RKO (cell line): ENCODE measurements around the gene RDH14.

Source experiments
- DNase-seq: peaks from one replicate; pipeline ENCODE4 v3.0.0-alpha.2; 2016; ENCODE audit warnings: low spot score

Gene RDH14

GRCh38 chr2:18560797-18561085 is 288 bp upstream of the RDH14 start:
- no peak for DNase-seq

- peak; percentile 16 for DNase-seq
Observed at GRCh38 chr2:18559531-18560030, 872 bp downstream of the RDH14 start.

- no peak for DNase-seq
Observed at GRCh38 chr2:18558458-18558857, 2.0 kb downstream of the RDH14 start.

- DNase-seq: no peak
Observed at GRCh38 chr2:18557121-18557520, 3.3 kb downstream of the RDH14 start.

- DNase-seq: no peak
Observed at GRCh38 chr2:18552351-18553077, 7.9 kb downstream of the RDH14 start.

DNA sequence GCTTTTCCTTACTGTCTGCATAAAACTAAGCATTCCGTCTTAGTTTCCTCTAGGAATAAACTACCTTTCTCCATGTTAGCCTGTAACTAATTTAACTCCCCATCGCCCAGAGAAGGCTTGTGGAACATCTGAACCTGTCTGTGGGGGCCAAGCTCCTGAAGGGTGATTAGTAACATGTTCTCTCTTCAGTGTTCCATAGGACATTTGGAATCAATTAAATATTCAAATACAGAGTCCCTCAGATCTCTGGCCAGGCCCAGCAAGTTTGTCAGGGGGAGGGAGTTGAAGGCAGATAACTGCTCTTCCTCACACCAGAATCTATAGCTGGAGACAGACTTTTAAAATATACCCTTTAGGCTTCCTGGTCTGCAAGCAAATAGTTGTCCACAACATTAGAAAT is 8.8 kb downstream of the RDH14 start:
- no peak for DNase-seq

- DNase-seq: no peak
Observed at GRCh38 chr2:18551169-18551568, 9.3 kb downstream of the RDH14 start.

- no peak for DNase-seq
Observed at GRCh38 chr2:18550433-18550832, 10.0 kb downstream of the RDH14 start.

- no peak for DNase-seq
Observed at GRCh38 chr2:18549083-18549482, 11.4 kb downstream of the RDH14 start.

DNA sequence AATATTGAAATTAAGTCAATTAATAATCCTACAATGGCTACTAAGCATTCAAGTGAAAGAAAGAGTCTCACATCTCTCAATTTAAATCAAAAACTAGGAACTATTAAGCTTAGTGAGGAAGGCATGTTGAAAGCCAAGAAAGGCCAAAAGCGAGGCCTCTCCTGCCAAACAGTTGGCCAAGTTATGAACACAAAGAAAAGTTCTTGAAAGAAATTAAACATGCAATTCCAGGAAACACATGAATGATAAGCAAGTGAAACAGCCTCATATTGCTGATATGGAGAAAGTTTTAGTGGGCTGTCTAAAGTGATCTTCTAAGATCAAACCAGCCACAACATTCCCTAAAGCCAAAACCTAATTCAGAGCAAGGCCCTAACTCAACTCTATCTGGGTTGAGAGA is 11.8 kb downstream of the RDH14 start:
- no peak for DNase-seq

DNA sequence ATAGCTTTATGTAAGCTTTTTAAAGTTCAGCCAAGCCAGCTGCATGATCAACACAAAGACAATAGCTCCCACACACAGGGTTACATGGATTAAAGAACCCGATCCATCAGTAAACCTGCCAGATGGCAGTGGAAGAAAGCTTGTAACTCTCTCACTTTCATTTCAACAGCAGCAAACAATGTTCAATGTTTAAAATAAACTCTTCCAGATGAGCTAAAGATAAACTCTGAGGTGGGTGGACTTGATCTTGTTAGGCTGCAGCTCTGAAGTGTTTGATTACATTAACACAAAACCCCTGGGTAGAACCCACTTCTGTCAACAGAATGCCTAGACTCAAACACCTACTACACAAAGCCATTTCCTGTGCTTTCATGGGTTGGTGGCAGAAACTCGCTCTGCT is 13.9 kb downstream of the RDH14 start:
- DNase-seq: no peak

GRCh38 chr2:18545384-18545783 is 15.1 kb downstream of the RDH14 start:
- peak; percentile 71 for DNase-seq

- DNase-seq: peak; percentile 8
Observed at GRCh38 chr2:18544171-18544570, 16.3 kb downstream of the RDH14 start.

DNA sequence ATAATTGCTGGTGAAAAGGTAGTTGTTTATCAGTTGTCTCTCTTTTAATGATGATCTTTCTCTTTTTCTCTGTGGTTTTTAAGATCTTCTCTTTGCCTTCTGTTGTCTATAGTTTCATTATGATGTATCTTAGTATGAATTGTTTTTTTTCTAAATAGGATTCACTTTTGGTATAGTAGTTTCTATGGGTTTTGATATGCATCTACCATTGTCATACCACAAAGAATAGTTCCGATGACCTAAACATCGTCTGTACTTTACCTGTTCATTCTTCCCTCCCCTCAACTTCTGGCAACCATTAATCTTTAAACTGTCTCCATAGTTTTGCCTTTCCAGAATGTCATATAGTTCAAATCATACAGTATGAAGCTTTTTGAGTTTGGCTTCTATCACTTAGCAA is 19.6 kb downstream of the RDH14 start:
- no peak for DNase-seq

GRCh38 chr2:18536697-18537096 is 23.8 kb downstream of the RDH14 start:
- no peak for DNase-seq

DNA sequence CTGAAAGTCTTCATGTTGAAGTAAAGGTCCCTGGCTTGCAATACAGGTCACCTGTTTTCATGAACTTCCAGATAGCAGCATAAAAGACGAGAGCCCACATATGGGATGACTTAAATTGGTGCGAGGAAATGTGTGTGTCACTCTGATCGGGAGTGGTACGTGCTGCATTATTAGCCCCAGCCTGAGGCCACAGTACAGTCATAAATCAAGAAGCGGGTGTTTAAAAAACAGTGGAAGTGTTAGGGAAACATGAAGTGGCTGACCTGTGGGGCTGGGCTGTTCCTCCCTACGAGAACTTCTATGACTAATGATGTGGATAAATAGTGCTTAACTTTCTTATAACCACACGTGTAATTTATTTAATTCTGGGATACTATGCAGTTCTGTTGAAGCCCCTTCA is 24.4 kb downstream of the RDH14 start:
- DNase-seq: no peak

GRCh38 chr2:18531194-18531593 is 29.3 kb downstream of the RDH14 start:
- DNase-seq: no peak

DNA sequence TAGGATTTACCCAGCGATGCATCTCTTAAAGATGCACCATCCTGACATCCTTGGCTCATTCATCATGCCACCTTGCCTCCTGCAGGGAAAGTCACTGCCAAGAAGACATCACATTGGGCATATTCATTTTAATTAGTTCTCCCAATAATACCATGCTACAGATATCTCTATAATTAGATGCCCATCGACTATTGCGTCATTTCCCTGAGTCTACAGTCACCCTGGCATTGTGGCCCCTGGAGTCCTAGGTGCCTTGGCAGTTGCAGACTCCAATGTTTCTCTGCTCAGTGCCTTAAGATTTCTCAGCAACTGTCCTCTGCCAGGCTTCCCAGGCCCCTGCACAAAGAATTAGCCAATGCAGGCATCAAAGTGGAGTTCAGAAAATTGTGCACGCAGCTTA is 32.6 kb downstream of the RDH14 start:
- DNase-seq: no peak

DNA sequence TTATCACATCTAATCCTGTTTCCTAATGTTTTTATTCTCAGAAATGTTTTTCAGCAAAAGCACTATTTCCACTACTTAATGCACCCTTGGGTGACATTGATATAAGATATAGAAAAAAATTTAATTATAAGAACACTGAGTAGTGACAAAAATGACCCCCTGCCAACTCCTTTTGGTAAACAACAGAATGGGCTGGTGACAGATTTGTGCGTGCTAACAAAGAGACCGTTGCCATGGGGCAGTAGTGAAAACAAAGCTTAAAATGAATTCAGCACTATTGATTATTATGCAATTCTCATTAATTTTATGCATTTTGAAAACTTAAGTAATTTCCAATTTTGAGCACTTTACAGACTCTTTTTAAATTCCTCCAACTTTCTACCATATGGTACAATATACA is 33.1 kb downstream of the RDH14 start:
- DNase-seq: no peak

DNA sequence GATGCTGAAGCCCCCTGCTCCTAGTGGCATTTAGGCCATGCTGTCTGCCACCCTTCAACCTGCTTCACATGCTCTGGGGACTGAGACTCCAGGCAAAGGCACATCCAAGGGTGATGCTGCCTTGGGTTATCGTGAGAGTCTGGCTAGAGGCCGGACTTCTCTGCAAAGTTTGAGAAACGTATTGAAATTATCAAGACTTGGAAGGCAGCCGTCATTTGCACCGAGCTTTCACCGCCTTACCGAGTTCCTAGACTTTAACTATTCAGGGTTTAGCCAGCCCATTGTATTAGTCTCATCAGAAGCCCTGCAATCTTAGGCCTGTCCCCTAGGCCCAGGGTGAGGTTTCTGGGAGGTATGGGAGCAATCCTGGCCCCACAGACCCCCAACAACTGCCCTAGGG is 34.0 kb downstream of the RDH14 start:
- DNase-seq: no peak

DNA sequence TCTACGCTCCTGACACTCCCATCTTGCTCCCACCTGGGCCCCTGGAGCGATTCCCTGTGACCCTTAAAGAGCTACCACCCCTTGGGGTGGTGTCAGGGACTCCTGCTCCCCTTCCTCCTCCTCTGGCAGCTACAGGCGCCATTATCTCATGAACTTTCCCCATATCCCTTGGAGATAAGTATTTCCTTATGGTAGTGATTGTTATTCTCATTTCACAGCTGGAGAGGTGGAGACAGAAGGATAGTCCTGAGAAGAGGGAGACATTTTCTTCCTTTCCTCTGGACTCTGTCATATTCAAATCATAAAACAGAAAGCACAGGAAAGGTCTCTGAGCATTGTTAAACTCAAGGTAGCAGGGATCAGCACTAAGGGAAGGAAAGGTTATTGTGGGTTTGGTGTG is 34.6 kb downstream of the RDH14 start:
- DNase-seq: no peak

DNA sequence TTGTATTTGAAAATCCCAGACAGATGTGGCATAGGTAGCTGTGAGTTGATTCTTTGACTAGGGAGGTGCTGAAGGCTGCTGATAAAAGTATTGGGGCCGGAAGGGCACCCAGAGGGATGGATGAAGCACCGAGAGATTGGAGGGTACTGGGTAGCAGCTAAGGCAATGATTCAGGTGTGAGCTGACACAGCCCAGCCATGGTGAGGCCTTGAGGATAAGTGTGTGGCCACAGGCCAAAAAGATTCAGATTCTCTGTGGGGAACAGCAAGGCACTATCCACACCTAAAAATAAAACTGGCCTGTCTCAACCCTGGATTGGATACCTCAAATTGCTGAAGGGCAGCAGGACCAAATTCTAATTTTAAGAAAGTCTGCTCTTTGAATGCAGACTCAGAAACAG is 35.2 kb downstream of the RDH14 start:
- no peak for DNase-seq

GRCh38 chr2:18522484-18523146 is 37.8 kb downstream of the RDH14 start:
- no peak for DNase-seq
